T-helper 22 cell (primary cell): Measurements from ENCODE around the gene RANGAP1.

Experiments
- DNase-seq: peaks from one replicate; pipeline ENCODE4 v3.0.0-alpha.2; 2020; ENCODE audit warnings: low read depth

Gene RANGAP1

DNA sequence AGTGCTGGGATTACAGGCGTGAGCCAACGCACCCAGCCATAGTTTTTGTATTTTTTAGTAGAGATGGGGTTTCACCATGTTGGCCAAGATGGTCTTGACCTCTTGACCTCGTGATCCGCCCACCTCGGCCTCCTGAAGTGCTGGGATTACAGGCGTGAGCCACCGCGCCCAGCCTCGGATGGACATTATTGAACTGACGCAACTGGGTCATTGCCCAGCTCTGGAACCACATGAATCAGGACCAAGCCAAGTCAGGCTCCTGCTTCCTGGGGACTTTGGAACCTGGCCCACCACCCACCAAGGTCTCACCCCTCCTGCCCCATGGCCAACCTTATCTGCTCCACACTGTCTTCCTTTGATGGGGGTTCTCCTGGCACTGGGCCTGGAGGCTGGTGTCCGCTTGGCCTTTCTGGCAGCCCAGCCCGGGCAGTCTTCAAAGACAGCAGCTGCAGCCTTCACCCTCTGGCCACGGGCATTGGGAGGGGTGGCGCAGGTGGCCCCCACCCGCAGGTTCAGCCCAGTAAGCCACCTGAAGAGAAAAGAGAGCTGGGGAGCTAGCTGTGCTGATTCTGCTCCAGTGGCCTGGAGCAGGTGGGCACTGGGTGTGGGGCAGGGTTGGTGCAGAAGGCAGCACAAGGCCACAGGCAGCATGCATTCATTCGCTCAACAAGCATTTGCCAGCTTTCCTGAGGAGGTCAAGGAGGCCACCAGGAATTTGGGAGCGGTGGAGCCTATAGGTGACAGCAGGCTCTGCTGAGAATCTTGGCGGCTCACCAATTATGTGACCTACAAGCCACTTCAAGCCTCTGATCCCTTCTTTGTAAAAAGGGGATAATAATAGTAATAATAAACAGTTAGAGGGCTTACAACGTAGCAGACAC, 50.9 kb downstream of the RANGAP1 start:
- no peak for DNase-seq

DNA sequence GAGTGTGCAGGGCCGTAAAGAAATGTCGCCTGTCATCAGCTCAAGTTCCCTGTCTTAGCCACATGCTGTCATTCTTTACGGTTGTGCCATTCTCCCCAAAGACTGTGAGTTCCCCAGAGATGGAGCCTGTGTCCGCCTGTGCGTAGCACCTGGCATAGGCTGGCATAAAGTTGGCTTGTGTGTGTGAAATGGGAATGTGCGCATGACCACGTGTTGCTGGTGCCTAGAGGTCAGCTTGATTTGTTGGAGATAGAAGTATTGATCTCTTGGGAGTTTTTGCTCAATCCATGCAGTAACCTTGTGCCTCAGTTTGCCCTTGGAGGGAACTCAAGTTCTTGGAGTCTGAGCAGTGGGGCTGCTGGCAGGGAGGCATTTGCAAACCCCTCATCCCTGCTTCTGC, 54.6 kb downstream of the RANGAP1 start:
- DNase-seq, result no peak

DNA sequence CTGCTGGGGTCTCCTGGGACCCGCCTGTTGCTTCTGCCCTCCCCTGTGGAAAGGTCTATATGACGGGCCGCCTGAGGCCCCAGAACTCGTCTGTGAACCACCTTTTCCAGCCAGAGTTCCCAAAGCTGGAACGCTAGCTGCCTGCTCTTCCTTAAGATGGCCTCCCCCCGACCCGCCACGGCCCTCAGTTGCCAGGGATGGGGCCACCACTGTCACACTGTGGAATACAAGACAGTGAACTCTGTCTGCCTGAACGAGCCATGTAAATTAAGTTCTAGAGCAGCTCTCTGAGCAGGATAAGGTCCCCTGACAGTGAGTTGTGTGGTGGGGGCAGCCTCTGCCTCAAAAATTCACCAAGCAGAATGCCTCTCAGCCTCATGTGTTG, 55.6 kb downstream of the RANGAP1 start:
- DNase-seq, result no peak

DNA sequence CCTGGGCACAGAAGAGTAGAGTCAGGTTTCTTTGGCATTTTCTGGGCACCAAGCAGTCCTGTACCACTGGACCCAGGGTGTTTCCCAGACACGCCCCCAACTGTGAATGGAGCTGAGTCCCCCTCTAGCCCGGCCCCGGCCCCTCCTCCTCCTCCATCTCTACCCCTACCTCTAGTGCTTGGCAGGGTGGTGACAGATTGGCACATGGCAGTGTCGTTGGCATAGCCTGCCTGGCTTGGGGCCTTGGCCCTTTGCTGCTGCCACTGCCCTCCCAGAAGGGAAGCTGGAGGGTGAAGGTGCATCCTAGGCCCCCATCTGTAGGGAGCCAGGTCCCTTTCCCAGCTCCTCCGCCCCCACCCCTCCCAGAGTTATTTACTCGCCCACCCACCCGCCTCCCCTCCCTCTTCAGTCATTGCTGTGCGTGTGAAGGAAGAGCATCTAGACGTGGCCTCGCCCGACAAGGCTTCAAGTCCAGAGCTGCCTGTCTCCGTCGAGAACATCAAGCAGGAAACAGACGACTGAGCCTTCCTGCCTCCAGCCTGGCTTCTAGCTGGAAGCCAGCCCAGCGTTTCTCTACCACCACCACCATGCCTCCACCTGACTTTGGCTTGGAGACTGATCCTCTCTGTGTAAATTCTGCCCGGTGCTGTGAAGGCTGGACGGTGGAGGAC, 56.1 kb downstream of the RANGAP1 start:
- no peak for DNase-seq

DNA sequence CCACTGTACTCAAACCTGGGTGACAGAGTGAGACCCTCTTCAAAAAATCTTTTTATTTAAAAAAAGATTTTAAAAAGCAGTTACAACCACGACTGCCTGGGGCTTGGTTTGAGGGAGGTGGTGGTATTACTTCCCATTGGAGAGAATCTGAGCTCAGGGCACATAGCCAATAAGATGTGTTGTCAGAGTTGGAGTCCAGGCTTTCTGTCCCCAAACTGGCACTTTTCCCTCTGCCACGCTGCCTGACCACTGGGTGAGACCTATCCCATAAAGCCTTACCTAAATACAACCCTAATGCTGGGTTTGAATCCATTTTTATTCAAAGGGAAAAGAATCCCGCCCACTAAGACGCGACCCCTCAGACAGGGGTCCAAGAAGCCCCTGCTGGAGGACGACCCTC, 56.8 kb downstream of the RANGAP1 start:
- no peak for DNase-seq

DNA sequence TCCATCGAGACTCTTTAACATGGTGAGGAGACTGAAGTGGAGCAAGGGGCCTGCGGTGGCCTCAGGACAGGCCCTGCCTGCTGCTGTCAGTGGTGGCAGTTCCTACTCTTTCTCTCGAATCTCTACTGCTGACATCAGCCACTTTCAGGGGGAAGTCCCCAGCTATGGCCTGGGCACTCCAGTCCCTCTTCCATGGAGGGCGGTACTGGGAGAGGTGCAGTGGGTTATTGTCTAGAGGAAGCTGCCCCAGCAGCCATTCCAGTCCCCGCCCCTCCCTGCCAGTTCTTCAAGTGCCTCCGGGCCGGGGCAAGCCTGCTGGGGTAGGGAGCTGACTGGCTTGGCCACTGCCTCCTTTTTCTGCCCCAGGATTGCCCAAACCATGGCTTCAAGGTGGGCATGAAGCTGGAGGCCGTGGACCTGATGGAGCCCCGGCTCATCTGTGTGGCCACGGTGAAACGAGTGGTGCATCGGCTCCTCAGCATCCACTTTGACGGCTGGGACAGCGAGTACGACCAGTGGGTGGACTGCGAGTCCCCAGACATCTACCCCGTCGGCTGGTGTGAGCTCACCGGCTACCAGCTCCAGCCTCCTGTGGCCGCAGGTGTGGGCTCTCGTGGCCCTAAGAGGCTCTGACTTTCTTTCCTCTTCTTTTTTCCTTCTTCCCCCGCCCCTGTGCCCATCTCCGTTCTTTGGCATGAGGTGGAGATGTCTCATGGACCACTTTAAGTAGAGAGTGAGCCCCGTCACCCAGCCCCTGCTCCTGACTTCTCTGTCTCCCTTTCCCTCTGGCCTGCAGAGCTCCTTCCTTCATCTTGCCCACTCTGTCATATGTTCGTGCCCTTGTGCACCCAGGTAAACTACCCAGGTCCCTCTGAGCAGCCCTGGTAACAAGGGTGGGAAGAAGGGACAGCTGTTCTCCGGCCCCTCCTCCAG, 59.0 kb downstream of the RANGAP1 start:
- DNase-seq, result no peak

DNA sequence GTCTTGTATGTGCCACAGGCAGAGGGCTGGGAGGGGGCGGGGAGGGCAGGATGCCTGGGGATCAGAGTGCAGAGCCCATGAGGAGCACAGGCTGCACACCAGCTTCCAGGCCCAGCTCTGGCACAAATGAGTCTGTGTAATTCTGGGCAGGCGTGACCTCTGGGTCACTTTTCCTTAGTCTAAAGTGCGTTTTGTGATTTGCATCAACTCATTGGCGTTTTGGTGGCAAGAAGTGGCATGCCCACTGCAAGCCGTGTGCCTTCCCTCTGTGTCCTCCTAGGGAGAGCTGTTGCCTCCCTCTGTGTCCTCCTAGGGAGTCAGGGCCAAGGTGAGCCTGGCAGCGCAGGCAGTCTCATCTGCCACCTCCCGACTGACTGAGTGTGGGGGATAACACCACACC, 62.5 kb downstream of the RANGAP1 start:
- no peak for DNase-seq

DNA sequence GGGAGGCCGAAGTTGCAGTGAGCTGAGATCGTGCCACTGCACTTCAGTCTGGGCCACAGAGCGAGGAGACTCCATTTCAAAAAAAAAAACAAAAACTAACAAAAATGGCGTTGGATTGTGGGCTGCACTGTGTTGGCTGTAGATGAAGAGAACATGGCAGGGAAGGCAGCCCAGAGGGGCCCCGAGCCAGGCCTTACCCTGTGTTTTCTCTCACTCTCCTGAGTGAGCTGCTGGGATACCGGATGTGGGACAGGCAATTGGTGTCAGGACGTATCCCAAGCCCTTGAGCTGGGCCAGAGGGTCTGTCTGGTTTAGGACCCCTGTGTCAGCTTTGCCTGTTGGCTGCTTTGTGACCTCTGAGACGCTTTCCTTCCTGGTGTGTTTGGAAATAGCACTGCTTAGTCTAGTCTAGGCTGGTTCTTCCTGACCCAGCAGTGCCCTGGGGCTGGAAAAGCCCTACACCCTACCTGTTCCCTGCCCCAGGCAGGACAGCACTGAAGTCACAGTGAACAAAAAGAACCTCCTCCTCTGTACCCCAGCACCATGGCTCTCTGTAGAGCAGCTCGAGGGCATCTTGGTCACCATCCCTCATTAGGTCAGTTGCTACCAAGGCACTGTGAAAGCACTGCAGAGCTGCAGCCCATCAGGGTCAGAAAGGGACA, 63.0 kb downstream of the RANGAP1 start:
- DNase-seq, result no peak

DNA sequence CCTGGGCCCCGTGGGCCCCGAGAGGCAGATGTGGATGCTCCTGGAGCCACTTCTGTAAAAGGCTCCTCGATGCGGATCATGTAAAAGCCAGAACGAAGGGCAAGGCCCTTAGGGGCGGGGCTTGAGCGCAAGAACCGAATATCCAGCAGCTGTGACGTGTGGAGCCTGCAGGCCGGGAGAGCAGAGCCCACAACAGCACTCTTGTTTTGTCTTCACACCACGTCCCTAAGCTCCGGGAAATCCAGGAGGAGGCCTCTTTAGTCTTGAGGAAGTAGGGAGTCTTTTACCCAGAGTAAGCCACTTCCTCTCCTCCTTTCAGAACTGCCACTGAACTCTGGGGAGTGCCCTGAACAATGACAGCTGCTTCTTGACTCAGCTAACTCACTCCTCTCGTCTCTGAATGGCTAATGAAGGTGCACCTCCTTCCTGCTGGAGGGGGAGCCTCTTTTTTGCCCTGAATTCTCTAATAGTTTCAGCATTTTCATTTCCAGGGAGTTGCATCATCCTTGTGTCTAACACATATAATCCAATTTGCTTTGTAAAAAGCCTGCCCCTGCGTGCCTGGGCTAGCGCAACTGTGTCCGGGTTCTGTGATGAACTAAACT, 68.3 kb downstream of the RANGAP1 start:
- DNase-seq, result no peak

DNA sequence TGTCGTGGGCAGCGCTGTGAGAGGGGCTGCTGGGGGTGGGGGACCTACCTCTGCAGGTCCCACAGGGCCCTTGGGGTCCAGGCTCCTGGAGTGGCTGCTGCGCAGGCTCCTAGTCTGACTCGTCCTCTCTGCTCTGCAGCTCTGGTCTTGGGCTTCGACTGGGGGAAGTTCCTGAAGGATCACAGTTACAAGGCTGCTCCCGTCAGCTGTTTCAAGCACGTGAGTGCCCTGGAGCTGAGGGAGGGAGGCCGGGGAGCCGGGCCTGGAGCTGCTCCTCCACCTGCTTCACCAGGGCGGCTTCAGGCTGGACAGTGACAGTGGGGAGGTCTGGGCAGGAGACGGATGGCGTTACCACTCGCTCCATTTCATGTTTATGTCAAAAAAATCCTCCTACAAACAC, 69.0 kb downstream of the RANGAP1 start:
- DNase-seq, result no peak

DNA sequence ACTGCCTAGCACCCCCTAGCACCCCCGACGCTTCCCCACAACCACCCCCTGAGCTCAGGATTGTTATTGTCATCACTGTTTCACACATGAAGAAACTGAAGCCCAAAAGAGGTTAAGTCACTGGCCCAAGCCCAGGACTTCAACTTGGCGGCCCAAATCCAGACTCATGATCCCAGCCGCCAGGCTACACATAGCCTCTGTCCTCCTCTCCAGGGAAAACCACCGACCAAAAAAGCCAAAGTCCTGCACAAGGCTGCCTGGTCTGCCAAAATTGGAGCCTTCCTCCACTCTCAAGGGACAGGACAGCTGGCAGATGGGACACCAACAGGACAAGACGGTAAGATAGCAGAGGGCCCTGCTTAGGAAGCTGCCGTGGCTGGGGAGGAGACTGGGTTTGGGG, 70.1 kb downstream of the RANGAP1 start:
- DNase-seq, result no peak

DNA sequence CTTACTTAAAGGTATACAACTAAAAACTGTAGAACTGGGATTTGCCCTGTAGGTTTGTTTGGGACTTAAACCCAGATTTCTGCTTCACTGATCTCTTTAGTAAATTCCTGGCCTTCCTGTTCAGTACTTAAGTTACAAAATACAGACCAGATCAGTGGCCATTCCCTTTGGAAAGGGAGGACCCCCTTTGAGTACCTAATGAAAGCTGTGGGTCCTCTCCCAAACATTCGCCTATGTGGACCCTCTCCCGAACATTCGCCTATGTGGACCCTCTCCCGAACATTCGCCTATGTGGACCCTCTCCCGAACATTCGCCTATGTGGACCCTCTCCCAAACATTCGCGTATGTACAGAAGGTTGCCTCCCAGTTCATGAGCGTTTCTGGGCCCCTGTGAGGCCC, 70.6 kb downstream of the RANGAP1 start:
- DNase-seq, result no peak

DNA sequence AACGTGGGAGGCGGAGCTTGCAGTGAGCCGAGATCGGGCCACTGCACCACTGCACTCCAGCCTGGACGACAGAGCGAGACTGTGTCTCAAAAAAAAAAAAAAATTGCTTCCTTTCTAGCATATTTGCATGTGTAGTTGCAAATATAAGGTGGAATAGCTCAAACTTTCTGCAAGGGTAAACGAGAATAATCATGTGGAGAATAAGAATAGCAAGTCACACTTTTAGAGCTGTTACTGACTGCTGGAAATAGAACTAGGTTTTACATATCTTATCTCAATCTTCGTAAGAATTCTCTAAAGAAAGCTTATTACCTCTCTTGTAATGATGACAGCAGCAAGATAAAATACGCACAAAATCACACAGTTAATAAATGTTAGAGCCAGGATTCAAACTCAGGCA, 79.3 kb downstream of the RANGAP1 start:
- no peak for DNase-seq

DNA sequence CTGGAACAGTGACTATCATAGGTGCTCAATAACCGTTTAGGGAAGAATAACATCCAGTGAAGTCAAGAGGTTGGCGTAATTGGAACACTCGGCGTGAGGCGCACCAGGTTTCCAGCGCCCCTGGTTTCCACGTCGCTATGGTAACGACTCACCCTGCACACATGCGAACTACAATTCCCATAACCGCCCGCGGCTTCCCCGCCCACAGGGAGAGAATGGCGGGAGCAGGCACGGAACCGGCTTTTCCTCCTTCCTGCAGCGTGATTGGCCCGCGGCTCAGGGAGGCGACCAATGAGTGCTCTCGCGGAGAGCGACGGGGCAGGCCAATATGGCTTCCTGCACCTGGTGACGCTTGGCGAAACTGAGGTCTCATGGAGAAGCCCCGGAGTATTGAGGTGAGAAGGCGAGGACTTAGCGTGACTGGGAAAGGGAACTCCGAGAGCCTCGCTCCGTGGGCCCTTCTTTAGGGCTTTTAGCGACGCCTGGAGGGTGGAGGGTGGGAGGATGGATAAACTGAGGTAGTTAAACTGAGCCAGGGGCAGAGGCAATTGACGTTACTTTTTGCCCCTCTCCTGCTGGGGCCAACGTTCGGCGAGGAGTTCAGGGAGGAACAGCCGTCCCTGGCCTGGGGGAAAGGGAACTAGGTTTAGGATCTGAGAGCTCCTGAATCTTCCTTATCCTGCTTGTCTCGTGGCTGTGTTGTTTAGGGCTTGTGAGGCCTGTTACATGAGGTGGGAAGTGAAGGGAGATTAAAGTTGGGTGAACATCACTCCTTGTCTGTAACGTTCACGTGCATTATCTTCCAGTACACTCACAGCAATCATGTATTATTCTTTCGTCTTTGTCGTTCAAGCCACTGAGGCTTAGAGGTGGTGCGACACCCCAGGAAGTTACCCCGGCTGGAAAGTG, 80.7 kb downstream of the RANGAP1 start, which contains the start of gene L3MBTL2:
Gene L3MBTL2 (plus strand): TSS at position 321 of the 909 bp plus-strand sequence. CDS start 51 bp downstream, at position 372.
- DNase-seq, result peak; percentile 98

DNA sequence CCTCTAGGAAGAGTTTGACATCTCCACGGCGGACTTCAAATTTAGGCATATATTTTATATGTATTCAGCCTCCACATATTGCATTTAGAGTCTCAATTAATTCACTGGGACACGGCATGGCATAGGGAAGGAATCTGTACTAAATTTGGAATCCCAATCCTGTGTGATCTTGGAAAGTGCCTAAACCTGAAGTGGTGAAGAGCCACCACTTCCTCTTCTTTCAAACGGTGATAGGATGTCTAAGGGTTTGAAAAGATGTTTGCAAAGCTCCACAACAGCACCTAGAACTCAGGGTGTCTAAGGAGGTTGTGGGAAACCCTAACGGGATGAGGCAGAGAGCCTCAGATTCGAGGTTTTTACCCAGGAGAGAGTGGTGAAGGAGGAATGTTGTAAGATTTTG, 81.9 kb downstream of the RANGAP1 start:
- DNase-seq, result no peak

DNA sequence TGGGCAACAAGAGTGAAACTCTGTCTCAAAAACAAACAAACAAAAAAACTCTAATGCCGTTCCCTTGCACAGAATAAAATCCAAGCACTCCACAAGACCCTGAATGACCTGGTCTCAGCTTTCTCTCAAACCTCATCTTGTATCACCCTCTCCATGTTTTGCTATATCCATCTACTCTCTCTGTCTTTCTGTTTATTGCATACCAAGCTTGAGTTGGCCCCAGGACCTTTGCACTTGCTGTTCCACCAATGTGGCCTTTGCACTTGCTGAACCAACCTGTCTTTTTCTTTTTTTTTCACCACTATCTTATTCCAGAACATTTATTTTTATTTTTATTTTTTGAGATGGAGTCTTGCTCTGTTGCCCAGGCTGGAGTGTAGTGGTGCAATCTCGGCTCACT, 82.9 kb downstream of the RANGAP1 start:
- no peak for DNase-seq

DNA sequence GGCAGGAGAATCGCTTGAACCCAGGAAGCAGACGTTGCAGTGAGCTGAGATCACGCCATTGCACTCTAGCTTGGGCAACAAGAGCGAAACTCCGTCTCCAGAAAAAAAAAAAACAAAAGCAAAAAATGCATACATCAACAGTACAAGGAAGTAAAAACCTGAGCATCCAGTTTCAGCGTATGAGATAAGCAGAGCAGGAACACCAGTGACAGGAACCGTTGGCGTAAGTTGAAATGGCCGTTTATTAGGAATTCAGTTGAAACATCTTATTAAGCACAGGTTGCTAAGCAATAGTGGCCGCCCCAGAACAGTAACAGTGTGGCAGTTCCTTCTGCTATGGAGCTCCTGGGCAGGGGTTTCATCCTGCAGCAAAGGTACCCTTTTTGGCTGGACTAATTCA, 84.8 kb downstream of the RANGAP1 start:
- DNase-seq, result no peak

DNA sequence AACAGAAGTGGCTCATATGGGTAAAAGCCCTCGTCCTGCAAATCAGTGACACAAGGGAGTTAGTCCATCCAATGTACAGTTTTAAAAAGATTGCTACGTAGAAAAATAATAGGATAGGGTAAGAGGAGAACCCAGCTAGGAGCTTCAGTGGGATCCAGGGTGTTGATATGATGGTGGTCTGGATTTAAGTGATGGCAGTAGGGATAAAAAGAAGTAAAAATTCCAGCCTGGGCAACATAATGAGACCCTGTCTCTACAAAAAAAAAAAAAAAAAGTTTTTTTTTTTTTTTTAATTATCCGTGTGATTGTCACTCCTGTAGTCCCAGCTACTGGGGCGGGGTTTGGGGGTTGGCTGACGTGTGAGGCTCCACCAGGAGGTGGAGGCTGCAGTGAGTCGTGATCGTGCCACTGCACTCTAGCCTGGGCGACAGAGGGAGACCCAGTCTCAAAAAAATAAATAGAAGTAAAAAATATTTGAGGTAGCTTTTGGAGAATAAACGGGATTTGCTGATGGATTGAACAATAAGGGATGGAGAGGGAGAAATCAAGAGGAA, 87.9 kb downstream of the RANGAP1 start:
- DNase-seq, result peak; percentile 30

DNA sequence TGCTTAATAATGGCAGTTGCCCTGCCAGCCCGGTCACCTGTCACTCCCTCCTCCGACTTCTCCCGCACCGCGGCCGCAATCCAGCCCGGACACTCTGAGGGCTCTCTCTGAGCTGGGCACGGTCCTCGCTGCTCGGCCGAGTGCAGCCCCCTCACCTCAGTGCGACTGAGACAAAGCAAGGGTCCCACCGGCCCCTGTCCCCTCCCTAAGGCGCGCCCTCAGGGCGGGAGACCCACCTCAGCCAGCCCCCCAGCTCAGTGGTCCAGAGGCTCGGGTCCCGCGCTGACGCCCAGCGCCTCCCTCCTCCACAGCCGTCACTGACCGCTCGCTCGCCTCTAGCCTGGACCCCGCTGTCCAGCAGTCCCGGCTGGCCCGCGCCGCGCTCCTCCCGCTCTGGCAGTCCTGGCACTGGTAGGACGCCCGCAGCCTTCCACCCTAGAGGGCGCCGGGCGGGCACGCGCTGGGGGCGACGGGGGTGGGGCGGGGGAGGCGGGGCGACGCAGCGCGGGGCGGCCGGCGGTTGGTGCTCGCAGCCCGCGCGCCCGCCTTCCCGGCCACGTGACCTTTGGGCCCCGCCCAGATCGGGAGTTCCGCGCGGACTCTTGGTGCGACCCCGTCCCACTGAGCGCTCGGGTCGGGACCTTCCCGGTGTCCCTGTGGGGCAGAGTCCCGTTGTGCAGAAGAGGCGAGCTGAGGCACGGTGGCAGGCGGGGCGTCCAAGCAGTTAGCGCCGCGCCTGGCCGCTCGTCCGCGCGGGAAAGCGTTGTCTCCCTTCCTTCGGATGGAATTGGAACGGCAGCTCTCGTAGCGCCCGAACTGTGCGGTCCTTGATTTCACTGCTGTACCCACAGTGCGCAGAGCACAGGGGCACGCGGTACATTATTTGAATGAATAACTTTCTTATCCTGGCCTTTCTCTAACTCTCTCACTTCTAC, 88.7 kb downstream of the RANGAP1 start:
- peak; percentile 74 for DNase-seq
